ENCODE data around the gene PRRG3. TPM values are rescaled to one million over a fixed set of nuclear protein-coding genes. Genes with fewer than 3 reads are reported as not detected.

The PRRG3 gene
- total and polyA plus RNA-seq, 2 of the 4 experiments (the other 2 are of a cell fraction), result not detected

DNA sequence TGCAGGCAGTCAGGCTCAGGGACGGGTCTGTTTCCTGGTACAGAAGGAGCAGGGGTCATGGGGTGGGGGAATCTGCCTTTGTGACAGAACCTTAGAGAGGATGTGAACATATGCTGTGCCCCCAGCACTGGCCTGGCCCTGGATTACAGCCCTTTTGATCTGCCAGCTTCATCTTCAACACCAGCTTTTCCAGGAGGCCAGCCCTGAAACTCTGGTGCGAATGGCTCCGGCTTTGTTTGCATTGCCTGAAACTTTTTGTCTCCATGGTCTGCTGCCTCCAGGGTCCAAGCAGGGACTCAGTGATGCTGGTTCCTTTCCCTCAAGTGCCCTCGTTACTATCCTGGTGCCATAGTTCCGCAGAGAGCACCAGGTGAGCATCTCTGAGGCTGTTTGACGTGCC lies 41.4 kb downstream of the PRRG3 start:
- H3K36me3 ChIP-seq (ENCODE audit: control insufficient read depth, insufficient read depth, low read length), result no peaks in the 10 kb centered on the region
- H3K56ac ChIP-seq (ENCODE audit: extremely low read depth, insufficient read depth, low read length), result no peak overlapping the region
- H2AFZ ChIP-seq (replicated peaks; ENCODE audit: low read length, poor library complexity), result no peak overlapping the region
- no peak overlapping the region for H2BK15ac ChIP-seq (ENCODE audit: low read depth, low read length)
- no peak overlapping the region for H3K4me3 ChIP-seq (ENCODE audit: insufficient read depth, low read depth, low read length)
- H2AK9ac ChIP-seq (replicated peaks; ENCODE audit: low read depth, low read length, poor library complexity), result no peak overlapping the region
- POLR2A ChIA-PET (ENCODE audit: unreplicated experiment), result no interaction called here
- H2BK120ac ChIP-seq (ENCODE audit: low read depth, low read length), result no peak overlapping the region
- no peak overlapping the region for H2BK20ac ChIP-seq (ENCODE audit: low read depth, low read length)
- no peak overlapping the region for H3K4me2 ChIP-seq (ENCODE audit: low read depth, low read length)
- no peak overlapping the region for H3K27ac ChIP-seq (ENCODE audit: insufficient read depth, low read length)
- no peaks in the 10 kb centered on the region for H3K27me3 ChIP-seq (ENCODE audit: control insufficient read depth, insufficient read depth, low read length)
- no peak overlapping the region for H3K23ac ChIP-seq (ENCODE audit: low read depth, low read length)
- dilution Hi-C loops (cut with HindIII; ENCODE audit: low sequenced_read_pairs, unreplicated experiment), result no loop called here
- H3K9me1 ChIP-seq (ENCODE audit: insufficient read depth, low read length), result no peaks in the 10 kb centered on the region
- no peak overlapping the region for H3K14ac ChIP-seq (replicated peaks; ENCODE audit: low read depth, low read length)
- DNase-seq (no peak), ATAC-seq (ENCODE audit: low read depth) (no peak)
- H3K18ac ChIP-seq (ENCODE audit: low read depth, low read length), result no peak overlapping the region
- H2BK5ac ChIP-seq (ENCODE audit: low read depth, low read length, poor library complexity, severe bottlenecking), result no peak overlapping the region
- TF ChIP-seq NFE2L2 (IDR thresholded peaks at IDR 0.05; ENCODE audit: low read depth, low read length) (no peak), MAZ (IDR thresholded peaks at IDR 0.05; ENCODE audit: borderline replicate concordance, low read depth, low read length) (no peak), CTCF (conservative IDR thresholded peaks at IDR 0.05; ENCODE audit: low read depth, low read length) (no peak), SMC3 (IDR thresholded peaks at IDR 0.05; ENCODE audit: low read depth, low read length) (no peak), MXI1 (IDR thresholded peaks at IDR 0.05; ENCODE audit: borderline replicate concordance, low read depth, low read length) (no peak), BHLHE40 (IDR thresholded peaks at IDR 0.05; ENCODE audit: low read depth, low read length) (no peak), CEBPB (IDR thresholded peaks at IDR 0.05; ENCODE audit: low read depth, low read length) (no peak)
- TF ChIP-seq, protein P1, sequence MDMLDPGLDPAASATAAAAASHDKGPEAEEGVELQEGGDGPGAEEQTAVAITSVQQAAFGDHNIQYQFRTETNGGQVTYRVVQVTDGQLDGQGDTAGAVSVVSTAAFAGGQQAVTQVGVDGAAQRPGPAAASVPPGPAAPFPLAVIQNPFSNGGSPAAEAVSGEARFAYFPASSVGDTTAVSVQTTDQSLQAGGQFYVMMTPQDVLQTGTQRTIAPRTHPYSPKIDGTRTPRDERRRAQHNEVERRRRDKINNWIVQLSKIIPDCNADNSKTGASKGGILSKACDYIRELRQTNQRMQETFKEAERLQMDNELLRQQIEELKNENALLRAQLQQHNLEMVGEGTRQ (IDR thresholded peaks at IDR 0.05; ENCODE audit: low read depth, low read length), result no peak
- TF ChIP-seq, protein P2, sequence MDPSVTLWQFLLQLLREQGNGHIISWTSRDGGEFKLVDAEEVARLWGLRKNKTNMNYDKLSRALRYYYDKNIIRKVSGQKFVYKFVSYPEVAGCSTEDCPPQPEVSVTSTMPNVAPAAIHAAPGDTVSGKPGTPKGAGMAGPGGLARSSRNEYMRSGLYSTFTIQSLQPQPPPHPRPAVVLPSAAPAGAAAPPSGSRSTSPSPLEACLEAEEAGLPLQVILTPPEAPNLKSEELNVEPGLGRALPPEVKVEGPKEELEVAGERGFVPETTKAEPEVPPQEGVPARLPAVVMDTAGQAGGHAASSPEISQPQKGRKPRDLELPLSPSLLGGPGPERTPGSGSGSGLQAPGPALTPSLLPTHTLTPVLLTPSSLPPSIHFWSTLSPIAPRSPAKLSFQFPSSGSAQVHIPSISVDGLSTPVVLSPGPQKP (IDR thresholded peaks at IDR 0.05; ENCODE audit: borderline replicate concordance, low read depth, low read length), result no peak
- no peak overlapping the region for H2AK5ac ChIP-seq (ENCODE audit: low read depth, low read length)
- no peaks in the 10 kb centered on the region for H3K79me1 ChIP-seq (ENCODE audit: low read depth in 1 of 2, low read length in 2 of 2)
- intact Hi-C loops (cut with micrococcal nuclease), result no loop called here
- H3K4me1 ChIP-seq (ENCODE audit: control insufficient read depth, insufficient read depth, low read length), result no peaks in the 10 kb centered on the region
- no peak overlapping the region for H3K4ac ChIP-seq (ENCODE audit: low read depth, low read length)
- H4K20me1 ChIP-seq (ENCODE audit: insufficient read depth, low read length), result no peaks in the 10 kb centered on the region
- no TSS peak for BruUV-seq (replicated peaks)
- H4K5ac ChIP-seq (ENCODE audit: low read depth, low read length), result no peak overlapping the region
- H3K9me3 ChIP-seq (ENCODE audit: control insufficient read depth, insufficient read depth, low read length), result peaks cover 3% of the 10 kb centered on the region; the same call in 1 of the 2 replicates
- CTCF ChIA-PET, result no interaction called here
- in situ Hi-C loops (cut with MboI; ENCODE audit: low sequenced_read_pairs), result no loop called here
- no peak overlapping the region for H3K9ac ChIP-seq (ENCODE audit: low read depth, low read length)
- 61% methylated on average over 3 of the region's 6 CpGs; no CpG with 5 or more reads in 1 of the 2 experiments for WGBS, 2 experiments (ENCODE audit: extremely low coverage in 2 of 2, insufficient read length in 1 of 2)
- no peak overlapping the region for H4K8ac ChIP-seq (ENCODE audit: low read depth in 2 of 2, low read length in 2 of 2)
- no peak overlapping the region for H4K91ac ChIP-seq (ENCODE audit: insufficient read depth, low read depth, low read length)
